DMS79 (cell line): ENCODE measurements around the gene ZNF189.

ENCODE experiments used
- DNase-seq: peaks from one replicate; lab custom pipeline; 2025; lab: John Stamatoyannopoulos, UW

The ZNF189 gene

GRCh38 chr9:101398068-101398929 lies at the start of gene ZNF189, which contains the start of gene MRPL50:
ZNF189 (plus strand) TSS chr9:101398851; CDS start chr9:101399157, 306 bp downstream.
MRPL50 (minus strand) TSS chr9:101398618; CDS start chr9:101398592, 26 bp downstream.
- DNase-seq, result peak; percentile 86

- no peak for DNase-seq
Observed at GRCh38 chr9:101350285-101350684, 48.4 kb upstream of the ZNF189 start.

GRCh38 chr9:101352892-101353463 lies 45.7 kb upstream of the ZNF189 start:
- no peak for DNase-seq

GRCh38 chr9:101353683-101354082 lies 45.0 kb upstream of the ZNF189 start:
- DNase-seq, result no peak

GRCh38 chr9:101354143-101354764 lies 44.4 kb upstream of the ZNF189 start:
- no peak for DNase-seq

- no peak for DNase-seq
Observed at GRCh38 chr9:101354765-101355708, 43.6 kb upstream of the ZNF189 start.

- DNase-seq, result no peak
Observed at GRCh38 chr9:101356619-101357018, 42.0 kb upstream of the ZNF189 start.

GRCh38 chr9:101359679-101360078 lies 39.0 kb upstream of the ZNF189 start:
- DNase-seq, result no peak

GRCh38 chr9:101360647-101361046 lies 38.0 kb upstream of the ZNF189 start:
- no peak for DNase-seq

- DNase-seq, result no peak
Observed at GRCh38 chr9:101362450-101362849, 36.2 kb upstream of the ZNF189 start.

- DNase-seq, result no peak
Observed at GRCh38 chr9:101365181-101365580, 33.5 kb upstream of the ZNF189 start.

GRCh38 chr9:101366038-101366756 lies 32.5 kb upstream of the ZNF189 start:
- no peak for DNase-seq

GRCh38 chr9:101367323-101367722 lies 31.3 kb upstream of the ZNF189 start:
- no peak for DNase-seq

GRCh38 chr9:101369286-101369685 lies 29.4 kb upstream of the ZNF189 start:
- no peak for DNase-seq

GRCh38 chr9:101369884-101370531 lies 28.6 kb upstream of the ZNF189 start:
- DNase-seq, result no peak

GRCh38 chr9:101371813-101372212 lies 26.8 kb upstream of the ZNF189 start:
- DNase-seq, result no peak

- no peak for DNase-seq
Observed at GRCh38 chr9:101372327-101373118, 26.1 kb upstream of the ZNF189 start.

GRCh38 chr9:101375546-101375945 lies 23.1 kb upstream of the ZNF189 start:
- no peak for DNase-seq

GRCh38 chr9:101376111-101376848 lies 22.4 kb upstream of the ZNF189 start:
- DNase-seq, result no peak
